HG03066 (cell line): ENCODE results near the gene CCRL2.
"Not testable (repeated sequence)": the region's sequence is repeated elsewhere in the genome, so short reads cannot be mapped to it uniquely, and the experiment has no call there.

Experiments used
- ATAC-seq: cut with Tn5 transposase; IDR thresholded peaks from one replicate; pipeline ENCODE4 v1.9.1; 2021; ENCODE audit warnings: low read depth; ENCODE audit not compliant: unreplicated experiment

Gene CCRL2

DNA sequence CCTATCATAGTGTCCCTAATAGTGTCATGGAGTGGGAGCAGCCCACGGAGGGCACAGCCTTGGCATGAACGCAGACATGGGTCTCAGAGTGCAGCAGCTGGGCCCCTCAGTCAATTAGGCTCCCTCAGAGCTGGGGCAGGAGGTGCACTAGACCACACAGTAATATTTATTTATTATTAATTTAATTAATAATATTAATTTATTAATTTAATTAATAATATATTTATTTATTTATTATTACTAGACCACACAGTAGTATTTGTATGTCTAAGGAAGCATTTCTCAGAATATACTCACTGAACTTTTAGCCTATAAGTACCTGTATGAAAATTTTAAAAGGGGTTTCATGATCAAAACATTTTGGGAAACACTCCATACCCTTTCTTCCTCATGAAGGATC lies 5.5 kb upstream of the CCRL2 start:
- no peak for ATAC-seq

DNA sequence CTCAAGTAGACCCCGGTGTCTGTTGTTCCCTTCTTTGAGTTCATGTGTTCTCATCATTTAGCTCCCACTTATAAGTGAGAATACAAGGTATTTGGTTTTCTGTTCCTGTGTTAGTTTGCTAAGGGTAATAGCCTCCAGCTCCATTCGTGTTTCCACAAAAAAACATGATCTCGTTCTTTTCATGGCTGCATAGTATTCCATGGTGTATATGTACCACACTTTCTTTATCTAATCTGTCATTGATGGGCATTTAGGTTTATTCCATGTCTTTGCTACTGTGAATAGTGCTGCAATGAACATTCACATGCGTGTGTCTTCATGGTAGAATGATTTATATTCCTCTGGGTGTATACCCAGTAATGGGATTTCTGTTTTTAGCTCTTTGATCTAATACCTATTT lies 4.2 kb upstream of the CCRL2 start:
- not testable (repeated sequence) for ATAC-seq

DNA sequence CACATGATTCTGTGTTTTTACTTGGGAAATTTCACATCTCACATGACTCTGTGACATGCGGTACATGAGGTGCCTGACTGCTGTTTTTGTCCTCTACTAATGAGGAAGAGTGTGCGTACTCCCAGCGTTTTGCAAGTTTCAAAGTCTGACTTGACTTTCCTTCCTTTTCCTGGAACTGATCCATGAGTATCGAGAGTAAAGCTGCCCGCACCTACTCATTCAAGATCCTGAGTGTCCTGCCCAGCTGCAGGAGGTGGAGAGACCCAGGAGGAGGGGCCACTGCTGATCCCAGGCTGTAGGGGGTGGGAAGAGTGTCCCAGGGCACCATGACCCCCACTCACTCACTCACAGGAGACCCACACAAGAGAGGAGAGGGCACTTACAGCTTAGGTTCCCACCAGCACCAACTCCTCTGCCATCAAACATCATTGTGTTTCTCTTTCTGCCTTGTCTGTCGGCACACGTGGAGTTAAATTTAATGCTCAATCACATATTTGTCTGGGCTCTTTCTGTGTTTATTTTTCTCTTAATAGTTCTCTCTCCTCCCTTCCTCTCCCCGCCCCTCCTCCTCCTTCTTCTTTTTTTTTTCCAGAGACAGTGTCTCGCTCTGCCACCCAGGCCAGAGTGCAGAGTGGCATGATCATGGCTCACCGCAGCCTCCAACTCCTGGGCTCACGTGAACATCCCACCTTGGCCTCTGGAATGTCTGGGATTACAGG lies 1.6 kb upstream of the CCRL2 start:
- ATAC-seq = no peak

DNA sequence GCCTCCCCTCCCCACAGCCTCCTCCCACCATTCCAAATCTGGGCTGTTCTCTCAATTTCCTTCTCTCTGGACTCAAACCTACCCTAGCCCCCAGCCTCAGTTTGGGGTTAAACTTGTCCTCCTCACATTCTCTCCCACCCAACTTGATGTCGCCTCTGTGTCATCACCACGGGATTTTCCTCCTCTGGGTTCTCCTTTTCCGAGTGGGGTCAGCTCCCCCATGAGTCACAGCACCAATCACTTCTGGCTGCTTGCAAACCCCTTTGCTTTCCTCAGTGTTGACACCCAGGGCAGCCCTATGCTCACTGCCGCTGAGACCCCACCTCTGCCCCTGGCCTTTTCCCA lies 644 bp upstream of the CCRL2 start:
- ATAC-seq = no peak

DNA sequence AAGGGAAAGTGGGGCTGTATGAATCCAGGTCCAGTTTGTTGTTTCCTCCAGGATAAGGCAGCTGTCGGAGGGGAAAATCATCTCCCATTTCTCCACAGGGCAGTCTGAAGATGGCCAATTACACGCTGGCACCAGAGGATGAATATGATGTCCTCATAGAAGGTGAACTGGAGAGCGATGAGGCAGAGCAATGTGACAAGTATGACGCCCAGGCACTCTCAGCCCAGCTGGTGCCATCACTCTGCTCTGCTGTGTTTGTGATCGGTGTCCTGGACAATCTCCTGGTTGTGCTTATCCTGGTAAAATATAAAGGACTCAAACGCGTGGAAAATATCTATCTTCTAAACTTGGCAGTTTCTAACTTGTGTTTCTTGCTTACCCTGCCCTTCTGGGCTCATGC lies 911 bp downstream of the CCRL2 start:
- ATAC-seq = no peak

DNA sequence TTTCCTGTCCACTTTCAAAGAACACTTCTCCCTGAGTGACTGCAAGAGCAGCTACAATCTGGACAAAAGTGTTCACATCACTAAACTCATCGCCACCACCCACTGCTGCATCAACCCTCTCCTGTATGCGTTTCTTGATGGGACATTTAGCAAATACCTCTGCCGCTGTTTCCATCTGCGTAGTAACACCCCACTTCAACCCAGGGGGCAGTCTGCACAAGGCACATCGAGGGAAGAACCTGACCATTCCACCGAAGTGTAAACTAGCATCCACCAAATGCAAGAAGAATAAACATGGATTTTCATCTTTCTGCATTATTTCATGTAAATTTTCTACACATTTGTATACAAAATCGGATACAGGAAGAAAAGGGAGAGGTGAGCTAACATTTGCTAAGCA lies 1.8 kb downstream of the CCRL2 start:
- no peak for ATAC-seq

DNA sequence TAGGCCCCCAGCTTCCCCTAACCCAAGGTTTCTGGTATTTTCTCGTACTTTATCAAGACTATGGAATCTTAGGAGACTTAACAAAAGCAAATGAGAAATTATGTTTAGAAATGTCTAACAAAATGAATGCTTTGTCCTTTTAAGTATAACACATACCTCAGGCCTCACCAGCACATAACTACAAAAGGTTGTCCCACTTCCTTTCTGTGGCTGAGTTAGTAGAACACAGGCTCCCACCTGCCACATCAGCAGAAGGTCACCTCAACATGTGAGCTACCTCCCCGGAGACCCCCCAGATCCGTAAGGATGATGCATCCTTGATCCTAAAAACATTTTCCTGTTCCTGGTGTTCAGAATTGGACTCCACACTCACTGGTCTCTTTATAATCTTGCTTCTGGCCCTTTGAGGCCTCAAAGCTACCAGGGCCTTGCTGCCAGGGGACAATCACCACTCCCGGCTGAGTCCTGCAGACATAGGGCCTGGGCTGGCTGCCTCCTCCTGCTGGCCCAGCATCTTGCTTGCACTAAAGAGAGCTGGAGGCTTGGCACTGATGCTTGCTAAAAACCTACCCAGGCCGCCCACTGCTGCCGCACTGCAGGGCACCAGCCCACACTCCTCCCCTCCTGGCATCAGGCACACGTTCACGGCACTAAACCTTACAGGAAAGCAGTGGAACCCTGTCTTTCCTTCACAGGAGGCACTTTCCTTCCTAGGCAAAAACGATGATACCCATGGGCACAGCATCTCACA lies 2.9 kb downstream of the CCRL2 start:
- no peak for ATAC-seq

DNA sequence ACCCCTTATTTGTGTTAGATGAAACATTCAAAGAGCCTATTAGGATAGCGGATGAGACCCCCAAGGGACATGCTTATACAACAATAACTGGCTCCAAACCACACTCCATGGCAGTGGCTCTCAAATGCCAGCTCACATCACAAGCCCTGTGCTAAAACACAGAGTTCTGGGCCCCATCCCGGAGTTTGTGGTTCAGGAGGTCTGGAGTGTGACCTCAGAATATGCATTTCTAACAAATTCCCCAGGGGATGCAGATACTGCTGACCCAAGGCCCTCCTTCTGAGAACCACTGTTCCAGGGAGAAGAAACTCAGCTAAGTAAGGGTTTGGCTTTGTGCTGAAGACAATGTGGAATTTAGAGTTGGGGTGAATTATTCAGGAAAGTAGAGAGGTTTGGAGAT lies 3.6 kb downstream of the CCRL2 start:
- no peak for ATAC-seq

DNA sequence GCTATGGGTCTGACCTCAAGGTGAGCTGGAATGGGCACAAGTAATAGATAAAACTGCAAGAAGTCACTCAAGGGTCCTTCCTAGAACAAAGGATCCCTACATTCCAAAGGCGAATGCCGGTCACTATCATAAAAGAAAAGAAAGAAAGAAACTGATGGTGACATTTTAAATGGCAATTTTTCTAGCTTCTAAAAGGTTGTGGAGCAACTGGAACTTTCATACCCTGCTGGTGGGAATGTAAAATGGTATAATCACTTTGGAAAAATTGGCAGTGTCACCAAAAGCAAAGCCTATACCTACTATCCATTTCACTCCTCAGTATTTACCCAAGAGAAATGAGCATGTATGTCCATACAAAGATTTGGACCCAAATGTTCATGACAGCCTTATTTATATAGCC lies 4.2 kb downstream of the CCRL2 start:
- no peak for ATAC-seq

DNA sequence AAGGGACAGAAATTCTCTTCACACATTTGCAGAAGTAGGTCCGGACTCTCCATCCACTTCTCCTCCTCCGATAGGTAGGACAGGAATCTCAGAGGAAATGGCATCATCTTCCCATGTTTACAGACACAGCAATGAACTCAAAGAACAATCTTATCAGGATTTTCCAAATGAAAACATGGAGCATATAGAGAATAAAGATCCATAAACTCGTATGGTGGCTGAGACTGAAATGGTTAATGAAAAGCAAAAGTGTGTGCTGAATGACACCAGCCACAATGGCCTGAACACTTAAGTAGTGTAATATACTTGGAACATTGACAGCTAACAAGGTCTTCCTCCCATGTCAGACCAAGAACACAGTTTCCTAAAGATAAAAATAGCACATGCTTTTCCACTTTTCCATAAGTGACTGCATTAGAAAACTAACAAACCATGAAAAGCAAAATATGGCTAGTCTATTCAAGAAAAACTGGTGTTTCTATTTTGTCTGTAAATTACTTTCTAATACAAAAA lies 5.8 kb downstream of the CCRL2 start:
- no peak for ATAC-seq

DNA sequence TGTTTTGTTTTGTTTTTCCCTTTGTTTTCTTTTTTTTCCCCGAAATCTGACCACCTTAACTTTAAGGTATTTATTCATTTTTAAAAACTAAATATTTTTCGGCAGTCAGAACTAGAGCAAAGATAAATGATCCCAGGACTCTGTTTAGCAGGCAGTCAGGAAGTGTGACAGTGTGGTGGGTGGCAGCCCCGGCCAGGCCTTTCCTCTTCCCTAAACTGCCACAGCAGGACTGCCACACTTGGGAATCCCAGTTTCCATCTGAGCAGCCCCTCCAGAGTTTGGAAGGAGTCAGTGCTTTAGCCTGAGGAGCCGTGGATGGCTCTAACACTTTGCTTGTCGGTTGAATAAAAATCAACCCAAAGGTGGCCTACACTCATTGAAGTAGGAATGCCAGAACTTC lies 6.9 kb downstream of the CCRL2 start:
- no peak for ATAC-seq

DNA sequence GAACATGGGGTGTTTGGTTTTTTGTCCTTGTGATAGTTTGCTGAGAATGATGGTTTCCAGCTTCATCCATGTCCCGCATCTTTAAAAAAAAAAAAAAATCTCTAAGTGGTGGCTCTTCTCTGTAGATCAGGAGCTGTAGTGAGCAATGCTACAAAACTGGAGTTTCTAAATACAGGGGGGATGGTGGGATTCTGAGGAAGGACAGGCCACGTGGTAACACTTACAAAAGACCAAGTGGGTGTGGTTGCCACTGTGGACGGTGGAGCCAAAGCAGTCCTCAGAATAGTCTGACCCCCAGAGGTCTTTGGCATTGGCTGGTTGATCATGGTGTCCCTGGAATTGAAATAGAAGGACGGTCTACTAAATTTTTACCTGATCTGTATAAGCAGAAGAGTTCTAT lies 7.7 kb downstream of the CCRL2 start:
- no peak for ATAC-seq

DNA sequence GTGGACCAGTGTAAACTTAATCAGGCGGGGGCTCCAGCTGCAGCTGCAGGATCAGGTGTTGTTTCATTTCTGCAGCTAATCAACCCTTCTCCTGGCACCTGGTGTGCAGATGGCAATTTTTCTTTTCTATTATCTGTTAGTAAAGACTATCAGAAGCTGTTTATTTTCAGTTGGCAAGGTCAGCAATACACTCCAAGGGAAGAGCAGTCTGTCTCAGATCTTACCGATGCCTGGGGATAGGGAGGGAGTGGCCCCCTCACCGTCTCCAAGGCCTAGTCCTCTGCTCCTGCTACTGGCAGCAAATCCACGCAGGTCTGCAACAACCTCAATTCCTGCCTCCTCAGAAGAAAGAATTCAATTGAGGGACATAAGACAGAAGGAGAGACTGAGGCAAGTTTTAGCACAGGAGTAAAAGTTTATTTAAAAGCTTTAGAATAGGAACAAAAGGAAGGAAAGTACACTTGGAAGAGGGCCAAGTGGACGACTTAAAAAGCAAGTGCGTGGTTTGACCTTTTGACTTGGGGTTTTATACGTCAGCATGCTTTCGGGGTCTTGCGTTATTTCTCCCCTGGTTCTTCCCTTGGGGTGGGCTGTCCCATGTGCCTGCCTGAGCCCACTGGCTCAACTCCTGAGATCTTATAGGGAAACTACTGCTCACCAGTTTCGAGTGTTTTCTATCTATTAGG lies 9.2 kb downstream of the CCRL2 start:
- ATAC-seq = no peak

DNA sequence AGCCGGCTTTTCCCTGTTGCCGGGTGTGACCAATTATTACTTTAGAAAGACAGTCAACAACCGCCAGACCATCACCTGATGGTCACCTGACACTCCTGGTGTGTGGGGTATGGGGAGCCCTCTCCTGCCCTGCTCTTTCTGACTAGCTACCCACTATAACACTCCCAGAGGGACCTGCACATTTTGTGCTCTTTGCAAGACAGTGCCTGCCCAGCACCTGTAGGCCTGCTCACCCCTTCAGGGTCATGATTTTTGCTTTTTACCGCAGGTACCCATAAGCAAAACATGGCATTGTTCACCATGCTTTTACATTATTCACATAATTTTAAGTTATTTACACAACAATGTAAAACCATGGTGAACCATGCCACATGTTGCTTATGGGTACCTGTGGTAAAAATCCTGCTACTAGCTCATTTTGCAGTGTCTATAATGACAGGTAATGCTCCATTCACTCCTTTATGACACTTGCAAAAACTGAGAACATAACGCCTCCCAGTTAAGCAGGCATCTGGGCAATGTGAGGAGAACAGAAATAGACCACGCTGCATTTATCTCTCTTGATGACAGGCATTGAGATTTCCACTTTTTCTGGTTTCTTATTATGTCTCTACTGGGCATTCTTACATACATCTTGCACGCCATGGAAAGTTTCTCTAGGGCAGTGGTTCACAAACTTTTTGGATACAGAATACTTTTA lies 9.9 kb downstream of the CCRL2 start:
- ATAC-seq = no peak

DNA sequence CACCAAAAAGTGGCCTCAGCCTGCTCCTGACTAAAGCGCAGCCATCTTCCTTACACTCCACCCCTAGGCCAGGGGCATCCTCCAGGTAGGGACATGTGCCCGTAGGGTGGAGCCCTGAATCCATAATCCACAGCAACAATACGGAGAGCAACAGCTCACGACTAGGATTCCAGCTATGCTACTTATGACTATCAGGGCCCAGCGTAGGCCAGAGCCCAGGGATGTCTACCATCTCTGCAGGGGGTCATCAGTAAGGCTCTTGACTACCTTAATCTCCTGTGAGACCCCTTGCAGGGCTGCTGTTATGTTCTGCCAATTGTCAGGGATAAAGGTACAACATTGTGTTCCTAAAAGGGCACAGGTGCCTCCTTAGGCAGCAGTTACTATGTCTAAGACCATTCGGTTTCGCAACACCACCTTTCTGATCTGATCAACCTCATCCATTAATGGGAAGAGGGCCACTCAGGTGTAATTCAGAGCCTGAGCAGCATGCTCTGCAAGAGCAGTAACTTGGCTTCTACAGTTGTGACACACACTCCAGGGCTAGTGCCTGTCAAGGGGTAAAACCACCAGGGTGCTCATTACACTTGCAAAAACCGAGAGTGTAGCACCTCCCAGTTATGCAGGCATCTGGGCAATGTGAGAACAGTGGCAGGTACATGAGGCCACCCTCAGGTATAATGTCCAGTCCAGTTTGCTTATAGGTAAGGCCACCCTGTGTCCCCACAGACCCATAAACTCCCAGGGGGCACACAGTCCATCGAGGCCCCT lies 11.0 kb downstream of the CCRL2 start:
- no peak for ATAC-seq

DNA sequence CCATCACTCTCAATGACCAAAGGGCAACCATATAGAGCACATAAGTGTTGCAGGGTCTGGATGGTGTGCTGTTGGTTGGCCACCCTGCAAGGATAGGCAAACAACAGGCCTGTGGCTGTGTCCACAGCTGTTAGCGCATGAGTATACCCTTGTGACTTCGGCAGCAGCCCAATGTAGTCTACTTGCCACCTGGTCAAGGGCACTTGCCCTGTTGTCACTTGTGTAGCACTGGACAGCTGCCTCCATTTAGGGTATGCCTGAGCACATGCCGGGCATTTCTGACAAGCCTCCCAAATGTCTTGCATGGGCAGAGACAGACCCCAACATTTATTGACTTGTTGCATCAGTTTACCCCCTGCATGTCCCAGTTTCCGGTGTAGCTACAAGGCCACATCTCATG lies 12.8 kb downstream of the CCRL2 start:
- no peak for ATAC-seq

DNA sequence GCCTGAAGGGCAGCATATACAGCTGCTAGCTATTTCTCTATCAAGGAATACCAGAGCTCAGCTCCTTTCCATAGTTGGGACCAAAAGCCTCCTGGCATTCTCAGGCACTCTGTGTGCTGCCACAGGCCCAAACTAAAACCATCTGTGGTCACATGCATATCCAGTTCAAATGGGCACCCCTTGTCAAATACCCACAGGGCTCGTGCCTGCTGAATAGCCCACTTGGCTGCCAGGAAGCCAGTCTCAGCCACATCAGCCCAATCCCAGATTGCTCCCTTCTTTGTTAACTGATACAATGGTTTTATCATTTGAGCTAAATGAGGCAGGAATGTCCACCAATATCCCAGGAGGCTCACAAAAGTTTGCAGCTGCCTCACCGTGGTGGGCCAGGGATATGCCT lies 13.9 kb downstream of the CCRL2 start:
- ATAC-seq = no peak

DNA sequence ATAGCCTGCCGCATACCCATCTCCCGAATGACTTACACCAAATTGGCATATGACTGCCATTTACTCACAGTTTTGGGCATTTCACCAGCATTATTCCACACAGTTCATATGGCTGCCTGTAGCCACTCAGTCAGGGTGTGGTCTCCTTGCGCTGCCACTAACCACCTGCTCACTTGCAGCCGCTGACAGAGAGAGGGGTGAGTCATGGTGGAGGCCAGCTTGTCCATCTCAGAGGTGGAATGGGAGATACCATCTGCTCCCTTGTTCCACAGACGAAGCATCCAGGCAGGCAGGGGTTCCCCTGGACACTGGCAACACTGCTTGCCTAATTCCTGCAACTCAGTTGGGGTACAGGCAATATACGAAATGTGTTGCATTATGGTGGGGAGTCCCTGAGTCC lies 15.6 kb downstream of the CCRL2 start:
- ATAC-seq = no peak

DNA sequence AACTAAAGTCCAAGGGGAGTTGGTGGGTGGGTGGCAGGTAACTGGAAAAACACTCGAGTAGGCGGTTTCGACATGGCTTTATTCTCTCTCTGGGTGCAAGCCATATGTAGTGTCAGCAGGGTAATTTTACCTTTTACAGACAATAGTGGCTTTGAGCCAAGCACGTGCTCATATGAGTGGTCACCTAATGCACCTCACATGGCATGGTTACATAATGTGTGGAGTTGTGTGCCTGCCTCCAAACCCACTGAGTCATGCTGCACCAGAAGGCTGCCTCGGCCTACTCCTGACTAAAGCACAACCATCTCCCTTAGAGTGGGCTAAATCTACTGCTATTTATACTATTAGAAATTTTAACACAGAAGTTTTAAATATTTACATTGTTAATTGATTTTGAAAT lies 16.5 kb downstream of the CCRL2 start:
- ATAC-seq = no peak

DNA sequence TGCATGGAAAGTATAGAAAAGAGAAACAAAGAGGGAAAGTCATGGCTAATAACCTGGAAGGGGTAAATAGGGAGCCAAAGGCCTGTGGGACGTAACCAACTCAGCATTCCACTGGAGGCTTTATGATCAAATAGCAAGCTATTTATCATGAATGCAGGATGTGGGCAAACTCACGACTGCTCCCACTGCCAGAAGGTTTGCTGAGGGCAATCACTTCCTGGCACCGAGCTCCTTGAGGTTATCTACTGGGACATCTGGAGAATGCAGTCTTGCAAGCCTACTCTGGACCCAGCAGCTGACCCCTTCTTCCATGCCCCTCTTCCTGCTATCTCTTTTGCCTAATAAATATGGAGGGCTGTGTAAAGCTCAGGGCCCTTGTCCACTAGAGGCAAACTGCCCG lies 19.4 kb downstream of the CCRL2 start:
- not testable (repeated sequence) for ATAC-seq
